ENCODE measurements around the gene MAPK4. TPM values are rescaled to one million over a fixed set of nuclear protein-coding genes. Genes with fewer than 3 reads are reported as not detected.

Gene MAPK4
- total RNA-seq, 2 donors from 2014 or later: 1.0 to 1.6 TPM

GRCh38 chr18:50662775-50663383 lies 103.0 kb downstream of the MAPK4 start:
- Histone ChIP-seq H3K36me3 (replicated peaks in 1 of 2; ENCODE audit: insufficient read depth in 1 of 2, low read depth in 2 of 2) (no peaks in the 10 kb centered on the region), H3K4me1 (no peaks in the 10 kb centered on the region), H3K27ac (no peak overlapping the region), H3K4me3 (no peak overlapping the region), H3K9me3 (peaks cover 0 to 8% (median 0%) of the 10 kb centered on the region in 3 donors), H3K27me3 (no peaks in the 10 kb centered on the region)
- DNase-seq: no peak
- ATAC-seq: no peak
- 73 to 76% methylated on average over 9 to 10 of the region's 10 CpGs for WGBS, 2 donors
- intact Hi-C loops (cut with DNase I): no loop called here
- no peak for TF ChIP-seq POLR2A (IDR thresholded peaks at IDR 0.05)
- TF ChIP-seq, protein P1, sequence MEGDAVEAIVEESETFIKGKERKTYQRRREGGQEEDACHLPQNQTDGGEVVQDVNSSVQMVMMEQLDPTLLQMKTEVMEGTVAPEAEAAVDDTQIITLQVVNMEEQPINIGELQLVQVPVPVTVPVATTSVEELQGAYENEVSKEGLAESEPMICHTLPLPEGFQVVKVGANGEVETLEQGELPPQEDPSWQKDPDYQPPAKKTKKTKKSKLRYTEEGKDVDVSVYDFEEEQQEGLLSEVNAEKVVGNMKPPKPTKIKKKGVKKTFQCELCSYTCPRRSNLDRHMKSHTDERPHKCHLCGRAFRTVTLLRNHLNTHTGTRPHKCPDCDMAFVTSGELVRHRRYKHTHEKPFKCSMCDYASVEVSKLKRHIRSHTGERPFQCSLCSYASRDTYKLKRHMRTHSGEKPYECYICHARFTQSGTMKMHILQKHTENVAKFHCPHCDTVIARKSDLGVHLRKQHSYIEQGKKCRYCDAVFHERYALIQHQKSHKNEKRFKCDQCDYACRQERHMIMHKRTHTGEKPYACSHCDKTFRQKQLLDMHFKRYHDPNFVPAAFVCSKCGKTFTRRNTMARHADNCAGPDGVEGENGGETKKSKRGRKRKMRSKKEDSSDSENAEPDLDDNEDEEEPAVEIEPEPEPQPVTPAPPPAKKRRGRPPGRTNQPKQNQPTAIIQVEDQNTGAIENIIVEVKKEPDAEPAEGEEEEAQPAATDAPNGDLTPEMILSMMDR (IDR thresholded peaks at IDR 0.05): no peak

DNA sequence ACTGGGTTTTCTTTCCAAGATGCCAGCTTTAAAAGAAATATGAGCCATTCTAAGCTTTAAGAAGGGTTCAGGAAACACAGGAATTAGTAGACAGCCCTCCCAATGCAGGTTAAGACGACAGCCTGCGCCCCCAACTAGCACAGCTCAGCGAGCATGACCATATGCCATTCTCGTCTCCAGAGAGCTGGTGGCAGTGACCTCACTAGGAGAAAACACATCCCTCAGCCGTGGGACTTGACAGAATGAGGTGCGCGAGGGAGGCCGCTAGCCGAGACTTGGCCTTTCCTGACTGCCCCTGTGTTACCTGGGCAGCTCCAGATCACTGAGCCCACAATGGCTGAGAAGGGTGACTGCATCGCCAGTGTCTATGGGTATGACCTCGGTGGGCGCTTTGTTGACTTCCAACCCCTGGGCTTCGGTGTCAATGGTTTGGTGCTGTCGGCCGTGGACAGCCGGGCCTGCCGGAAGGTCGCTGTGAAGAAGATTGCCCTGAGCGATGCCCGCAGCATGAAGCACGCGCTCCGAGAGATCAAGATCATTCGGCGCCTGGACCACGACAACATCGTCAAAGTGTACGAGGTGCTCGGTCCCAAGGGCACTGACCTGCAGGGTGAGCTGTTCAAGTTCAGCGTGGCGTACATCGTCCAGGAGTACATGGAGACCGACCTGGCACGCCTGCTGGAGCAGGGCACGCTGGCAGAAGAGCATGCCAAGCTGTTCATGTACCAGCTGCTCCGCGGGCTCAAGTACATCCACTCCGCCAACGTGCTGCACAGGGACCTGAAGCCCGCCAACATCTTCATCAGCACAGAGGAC lies 103.9 kb downstream of the MAPK4 start:
- DNase-seq (no peak), ATAC-seq (no peak)
- Histone ChIP-seq H3K4me1 (no peaks in the 10 kb centered on the region), H3K4me3 (no peak overlapping the region), H3K27ac (no peak overlapping the region), H3K36me3 (replicated peaks in 1 of 2; ENCODE audit: insufficient read depth in 1 of 2, low read depth in 2 of 2) (no peaks in the 10 kb centered on the region), H3K27me3 (no peaks in the 10 kb centered on the region), H3K9me3 (peaks cover 0 to 8% (median 0%) of the 10 kb centered on the region in 3 donors)
- TF ChIP-seq, protein P1 (IDR thresholded peaks at IDR 0.05): no peak
- TF ChIP-seq POLR2A (IDR thresholded peaks at IDR 0.05): no peak
- intact Hi-C loops (cut with DNase I): no loop called here
- WGBS, 2 donors: 94 to 95% methylated on average over 21 to 40 of the region's 40 CpGs

- H3K9me3 ChIP-seq: peaks cover 0 to 8% (median 0%) of the 10 kb centered on the region in 3 donors
- H3K36me3 ChIP-seq (replicated peaks in 1 of 2; ENCODE audit: insufficient read depth in 1 of 2, low read depth in 2 of 2): no peaks in the 10 kb centered on the region
- ATAC-seq (no peak), DNase-seq (no peak)
- WGBS, 2 donors: 73 to 79% methylated on average over 6 of the region's 6 CpGs
- H3K4me3 ChIP-seq: no peak overlapping the region
- intact Hi-C loops (cut with DNase I): no loop called here
- H3K27me3 ChIP-seq: no peaks in the 10 kb centered on the region
- TF ChIP-seq, protein P1 (IDR thresholded peaks at IDR 0.05): no peak
- no peak for TF ChIP-seq POLR2A (IDR thresholded peaks at IDR 0.05)
- H3K4me1 ChIP-seq: no peaks in the 10 kb centered on the region
- H3K27ac ChIP-seq: no peak overlapping the region
Observed at GRCh38 chr18:50665015-50665414, 105.1 kb downstream of the MAPK4 start.

DNA sequence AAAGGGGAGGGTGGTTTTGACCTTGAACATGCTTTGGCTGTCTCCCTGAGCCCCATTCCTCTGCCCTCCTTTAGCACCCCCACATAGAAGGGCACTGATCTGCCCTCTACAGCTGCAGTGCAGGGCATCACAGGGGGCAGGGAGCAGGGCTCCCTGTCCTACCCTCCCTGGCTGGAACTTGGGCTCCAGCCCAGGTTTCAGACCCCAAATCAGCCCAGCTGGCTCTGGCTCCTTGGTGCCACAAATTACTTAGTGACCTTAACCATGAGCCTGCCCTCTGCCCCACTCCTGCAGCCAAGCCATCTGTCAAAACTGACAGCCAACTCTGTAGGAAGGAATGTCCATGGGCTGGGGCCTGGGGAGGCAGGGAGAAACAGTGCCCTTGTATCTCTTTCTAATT lies 105.6 kb downstream of the MAPK4 start:
- intact Hi-C loops (cut with DNase I): no loop called here
- ATAC-seq (no peak), DNase-seq (no peak)
- Histone ChIP-seq H3K4me1 (no peaks in the 10 kb centered on the region), H3K9me3 (peaks cover 0 to 8% (median 0%) of the 10 kb centered on the region in 3 donors), H3K4me3 (no peak overlapping the region), H3K27ac (no peak overlapping the region), H3K27me3 (no peaks in the 10 kb centered on the region), H3K36me3 (replicated peaks in 1 of 2; ENCODE audit: insufficient read depth in 1 of 2, low read depth in 2 of 2) (no peaks in the 10 kb centered on the region)
- TF ChIP-seq POLR2A (IDR thresholded peaks at IDR 0.05): no peak
- TF ChIP-seq, protein P1 (IDR thresholded peaks at IDR 0.05): no peak

Data from body of pancreas (tissue), 4 donors.